Measurements from ENCODE around the gene BICC1. TPM values are rescaled to one million over a fixed set of nuclear protein-coding genes. Genes with fewer than 3 reads are reported as not detected.

The BICC1 gene
- total and polyA plus RNA-seq, 2 donors (not counting 1 experiment from before 2014, with no cell fraction given), result not detected

DNA sequence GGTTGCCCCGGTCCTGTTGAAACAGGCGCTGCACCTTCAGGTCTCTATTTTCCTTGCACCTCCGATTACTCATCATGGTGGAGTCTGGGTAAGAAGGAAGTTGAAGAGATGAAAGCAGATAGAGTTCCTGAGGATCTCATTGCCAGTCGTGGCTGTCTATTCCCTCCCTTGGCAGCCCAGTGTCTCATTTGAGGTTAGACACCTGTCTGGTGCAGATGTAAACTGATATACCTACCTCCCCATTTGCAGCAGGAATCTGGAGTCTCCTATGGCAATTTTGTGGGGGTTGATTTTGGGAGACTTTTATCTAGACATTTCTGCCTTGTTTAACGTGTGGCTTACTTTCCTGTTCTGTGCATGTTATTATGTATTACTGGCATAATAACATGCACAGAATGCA lies 212.1 kb downstream of the BICC1 start:
- peaks cover 3% of the 10 kb centered on the region for H3K27me3 Mint-ChIP-seq
- no peak for TF ChIP-seq EZH2 (IDR thresholded peaks at IDR 0.05; ENCODE audit: borderline replicate concordance, insufficient read depth, low read depth, low read length, poor library complexity, severe bottlenecking)
- TF ChIP-seq, protein P1, sequence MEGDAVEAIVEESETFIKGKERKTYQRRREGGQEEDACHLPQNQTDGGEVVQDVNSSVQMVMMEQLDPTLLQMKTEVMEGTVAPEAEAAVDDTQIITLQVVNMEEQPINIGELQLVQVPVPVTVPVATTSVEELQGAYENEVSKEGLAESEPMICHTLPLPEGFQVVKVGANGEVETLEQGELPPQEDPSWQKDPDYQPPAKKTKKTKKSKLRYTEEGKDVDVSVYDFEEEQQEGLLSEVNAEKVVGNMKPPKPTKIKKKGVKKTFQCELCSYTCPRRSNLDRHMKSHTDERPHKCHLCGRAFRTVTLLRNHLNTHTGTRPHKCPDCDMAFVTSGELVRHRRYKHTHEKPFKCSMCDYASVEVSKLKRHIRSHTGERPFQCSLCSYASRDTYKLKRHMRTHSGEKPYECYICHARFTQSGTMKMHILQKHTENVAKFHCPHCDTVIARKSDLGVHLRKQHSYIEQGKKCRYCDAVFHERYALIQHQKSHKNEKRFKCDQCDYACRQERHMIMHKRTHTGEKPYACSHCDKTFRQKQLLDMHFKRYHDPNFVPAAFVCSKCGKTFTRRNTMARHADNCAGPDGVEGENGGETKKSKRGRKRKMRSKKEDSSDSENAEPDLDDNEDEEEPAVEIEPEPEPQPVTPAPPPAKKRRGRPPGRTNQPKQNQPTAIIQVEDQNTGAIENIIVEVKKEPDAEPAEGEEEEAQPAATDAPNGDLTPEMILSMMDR (IDR thresholded peaks at IDR 0.05), result no peak
- ChIA-PET POLR2A (no interaction called here), CTCF (no interaction called here)
- Histone ChIP-seq H3K4me3 (ENCODE audit: control extremely low read depth in 1 of 5, extremely low read depth in 1 of 5, insufficient read depth in 1 of 5, low read depth in 2 of 5, low read length in 4 of 5) (no peak overlapping the region), H2AFZ (ENCODE audit: insufficient read depth, low read depth, low read length, poor library complexity, severe bottlenecking) (no peak overlapping the region), H3K27me3 (replicated peaks in 1 of 4; ENCODE audit: control extremely low read depth in 1 of 4, control insufficient read depth in 3 of 4, insufficient read depth in 4 of 4, low read length in 3 of 4) (no peaks in the 10 kb centered on the region), H3K9me3 (ENCODE audit: control extremely low read depth in 1 of 3, control insufficient read depth in 2 of 3, insufficient read depth in 1 of 3, low read length in 2 of 3) (no peaks in the 10 kb centered on the region), H3K4me1 (ENCODE audit: control insufficient read depth in 2 of 2, insufficient read depth in 2 of 2, low read length in 2 of 2) (no peaks in the 10 kb centered on the region), H3K27ac (ENCODE audit: low read length in 2 of 2) (no peak overlapping the region), H4K20me1 (ENCODE audit: control insufficient read depth, insufficient read depth, low read length, poor library complexity, severe bottlenecking) (no peaks in the 10 kb centered on the region), H3K9ac (ENCODE audit: low read length) (no peak overlapping the region), H3K4me2 (replicated peaks; ENCODE audit: low read depth, low read length, poor library complexity, severe bottlenecking) (no peak overlapping the region), H3K36me3 (replicated peaks in 1 of 2; ENCODE audit: control extremely low read depth in 1 of 2, control insufficient read depth in 1 of 2, extremely low read depth in 1 of 2, insufficient read depth in 2 of 2, low read length in 1 of 2) (no peaks in the 10 kb centered on the region), H3K79me2 (ENCODE audit: control insufficient read depth, insufficient read depth, low read length) (no peaks in the 10 kb centered on the region)
- no peaks in the 10 kb centered on the region for H3K4me1 Mint-ChIP-seq
- DNase-seq (no peak), ATAC-seq (ENCODE audit: low read depth) (no peak)
- intact Hi-C loops (cut with micrococcal nuclease), result no loop called here
- H3K9me3 Mint-ChIP-seq (ENCODE audit: insufficient read depth), result peaks cover 1% of the 10 kb centered on the region
- no peak overlapping the region for H3K4me3 Mint-ChIP-seq
- 88% methylated on average over 1 of the region's 5 CpGs for WGBS (ENCODE audit: insufficient coverage)
- H3K27ac Mint-ChIP-seq, result no peak overlapping the region

DNA sequence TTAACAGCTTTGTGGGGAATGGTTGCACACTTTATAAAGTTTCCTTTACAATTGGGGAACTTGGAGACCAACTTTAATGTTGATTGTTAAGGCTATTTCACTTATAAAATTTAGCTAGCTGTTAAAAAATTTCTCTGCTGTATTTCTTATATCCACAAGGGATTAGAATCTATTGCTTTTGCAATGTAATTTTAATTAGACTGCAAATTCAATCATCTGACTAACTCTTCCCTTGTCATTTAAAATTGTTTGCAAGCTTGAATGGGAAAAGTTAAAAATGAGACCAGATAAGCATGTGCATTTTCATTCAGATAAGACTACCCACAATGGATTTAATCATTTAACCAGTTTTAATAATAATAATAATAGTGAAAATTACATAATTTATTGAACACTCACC lies 213.2 kb downstream of the BICC1 start:
- POLR2A ChIA-PET, result no interaction called here

More for the DNA sequence above, 213.2 kb downstream of the BICC1 start:
- Histone ChIP-seq H3K4me3 (ENCODE audit: control extremely low read depth in 1 of 5, extremely low read depth in 1 of 5, insufficient read depth in 1 of 5, low read depth in 2 of 5, low read length in 4 of 5) (no peak overlapping the region), H3K4me2 (replicated peaks; ENCODE audit: low read depth, low read length, poor library complexity, severe bottlenecking) (no peak overlapping the region), H3K4me1 (ENCODE audit: control insufficient read depth in 2 of 2, insufficient read depth in 2 of 2, low read length in 2 of 2) (no peaks in the 10 kb centered on the region), H3K9me3 (ENCODE audit: control extremely low read depth in 1 of 3, control insufficient read depth in 2 of 3, insufficient read depth in 1 of 3, low read length in 2 of 3) (peaks cover 0 to 9% (median 0%) of the 10 kb centered on the region in 3 donors), H3K9ac (ENCODE audit: low read length) (no peak overlapping the region), H2AFZ (ENCODE audit: insufficient read depth, low read depth, low read length, poor library complexity, severe bottlenecking) (no peak overlapping the region), H3K36me3 (replicated peaks in 1 of 2; ENCODE audit: control extremely low read depth in 1 of 2, control insufficient read depth in 1 of 2, extremely low read depth in 1 of 2, insufficient read depth in 2 of 2, low read length in 1 of 2) (no peaks in the 10 kb centered on the region), H3K27me3 (replicated peaks in 1 of 4; ENCODE audit: control extremely low read depth in 1 of 4, control insufficient read depth in 3 of 4, insufficient read depth in 4 of 4, low read length in 3 of 4) (no peaks in the 10 kb centered on the region), H4K20me1 (ENCODE audit: control insufficient read depth, insufficient read depth, low read length, poor library complexity, severe bottlenecking) (no peaks in the 10 kb centered on the region), H3K27ac (ENCODE audit: low read length in 2 of 2) (no peak overlapping the region), H3K79me2 (ENCODE audit: control insufficient read depth, insufficient read depth, low read length) (no peaks in the 10 kb centered on the region)
- intact Hi-C loops (cut with micrococcal nuclease), result no loop called here
- Mint-ChIP-seq H3K4me1 (no peaks in the 10 kb centered on the region), H3K9me3 (ENCODE audit: insufficient read depth) (peaks cover 4% of the 10 kb centered on the region), H3K4me3 (no peak overlapping the region), H3K27me3 (peaks cover 3% of the 10 kb centered on the region), H3K27ac (no peak overlapping the region)
- no peak for TF ChIP-seq EZH2 (IDR thresholded peaks at IDR 0.05; ENCODE audit: borderline replicate concordance, insufficient read depth, low read depth, low read length, poor library complexity, severe bottlenecking)
- TF ChIP-seq, protein P1 (IDR thresholded peaks at IDR 0.05), result no peak
- CTCF ChIA-PET, result no interaction called here
- DNase-seq, result no peak
- no peak for ATAC-seq (ENCODE audit: low read depth)

All from B cell (primary cell).